NCI-H345 treated with DMSO at 0.1 percent for 48 hours (cell line): Measurements from ENCODE around the gene LBHD1.
A peak's percentile ranks its signal among the peaks of the same experiment; 100 is the strongest.
"Not testable (repeated sequence)": the region's sequence is repeated elsewhere in the genome, so short reads cannot be mapped to it uniquely, and the experiment has no call there.

Source experiments
- DNase-seq: peaks from one replicate; lab custom pipeline; 2025; ENCODE audit not compliant: unreplicated experiment; lab: John Stamatoyannopoulos, UW

LBHD1 gene

DNA sequence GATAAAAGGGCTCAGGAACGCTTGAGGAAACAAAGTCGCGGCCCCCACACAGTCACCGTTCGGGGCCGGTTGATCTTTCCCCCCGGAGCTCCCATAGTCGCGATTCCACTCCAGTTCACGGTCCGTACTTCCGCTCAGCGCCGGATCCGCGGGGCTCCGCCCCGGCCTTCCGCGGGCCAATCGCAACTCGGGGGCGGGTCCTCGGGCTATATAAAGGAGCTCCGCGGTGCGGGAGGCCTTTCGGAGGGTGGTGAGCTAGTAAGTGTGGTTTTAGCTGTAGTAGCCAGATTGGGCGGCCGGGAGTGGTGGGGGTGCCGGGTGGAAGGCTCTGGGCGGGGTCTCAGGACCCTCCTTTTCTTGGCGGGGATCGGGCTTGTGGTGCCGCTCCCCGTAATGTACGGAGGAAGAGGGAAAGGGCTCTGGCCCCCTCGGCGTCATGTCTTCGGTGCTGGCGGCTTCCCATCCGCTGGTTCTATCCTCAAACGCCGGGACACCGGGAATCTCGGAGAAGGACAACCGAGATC lies 6.9 kb downstream of the LBHD1 start, which contains the start of the genes C11orf98 and CSKMT:
TSS of gene C11orf98 (minus strand) at position 136 of the 524 bp plus-strand sequence. CDS start at position 95, 41 bp downstream.
TSS of gene CSKMT (plus strand) at position 238 of the 524 bp plus-strand sequence. CDS start 568 bp downstream, outside the sequence.
- peak; percentile 74 for DNase-seq

DNA sequence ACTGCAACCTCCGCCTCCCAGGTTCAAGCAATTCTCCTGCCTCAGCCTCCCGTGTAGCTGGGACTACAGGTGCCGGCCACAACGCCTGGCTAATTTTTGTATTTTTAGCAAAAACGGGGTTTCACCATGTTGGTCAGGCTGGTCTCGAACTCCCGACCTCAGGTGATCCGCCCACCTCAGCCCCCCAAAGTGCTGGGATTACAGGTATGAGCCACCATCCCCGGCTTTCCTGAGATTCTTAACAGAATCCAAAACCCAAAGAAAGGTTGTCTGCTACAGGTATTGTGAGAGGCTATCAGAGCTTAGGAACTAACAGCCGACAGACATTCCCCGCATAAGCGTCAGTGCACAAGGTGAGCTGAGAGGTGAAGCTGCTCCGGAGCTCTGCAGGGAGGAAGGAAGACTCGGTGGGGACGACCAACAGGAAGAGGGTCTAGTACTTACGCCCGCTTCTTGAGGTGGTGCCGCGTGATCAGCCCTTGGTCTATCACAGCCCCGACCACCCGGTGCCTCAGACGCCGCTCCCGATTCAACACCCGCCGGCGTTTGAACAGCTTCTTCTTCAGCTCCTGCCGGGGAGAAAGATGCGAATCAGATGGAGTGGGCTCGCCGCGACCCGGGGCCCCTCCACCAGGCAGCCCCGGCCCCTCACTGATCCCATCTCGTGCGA lies 7.5 kb downstream of the LBHD1 start:
- DNase-seq: peak; percentile 72

DNA sequence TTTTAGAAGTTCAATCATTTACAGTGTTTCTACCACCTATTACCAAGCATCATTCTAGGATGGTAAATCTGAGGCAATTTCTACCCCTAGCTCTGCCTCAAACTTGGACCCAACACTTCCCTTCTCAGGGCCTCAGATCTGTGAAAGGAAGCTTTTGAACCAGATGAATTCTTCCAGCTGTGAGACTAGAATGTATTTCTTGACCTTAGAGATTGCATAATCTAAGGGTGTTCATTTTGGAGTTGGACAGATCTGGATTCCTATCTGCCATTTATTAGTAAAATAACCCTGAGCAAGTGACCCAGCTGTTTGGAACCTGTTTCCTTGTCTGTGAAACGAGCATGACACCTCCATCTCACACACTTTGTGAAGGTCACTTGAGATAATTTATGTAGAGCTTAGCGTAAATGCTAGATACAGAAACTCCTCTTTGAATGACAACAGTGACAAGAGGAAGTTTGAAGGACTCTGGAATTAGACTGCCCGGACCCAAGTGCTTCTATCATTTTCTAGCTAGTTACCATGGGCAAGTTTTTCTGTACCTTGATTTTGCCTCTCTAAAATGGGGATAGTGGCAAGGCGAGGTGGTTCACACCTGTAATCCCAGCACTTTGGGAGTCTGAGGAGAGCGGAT lies 15.2 kb downstream of the LBHD1 start:
- DNase-seq: no peak

DNA sequence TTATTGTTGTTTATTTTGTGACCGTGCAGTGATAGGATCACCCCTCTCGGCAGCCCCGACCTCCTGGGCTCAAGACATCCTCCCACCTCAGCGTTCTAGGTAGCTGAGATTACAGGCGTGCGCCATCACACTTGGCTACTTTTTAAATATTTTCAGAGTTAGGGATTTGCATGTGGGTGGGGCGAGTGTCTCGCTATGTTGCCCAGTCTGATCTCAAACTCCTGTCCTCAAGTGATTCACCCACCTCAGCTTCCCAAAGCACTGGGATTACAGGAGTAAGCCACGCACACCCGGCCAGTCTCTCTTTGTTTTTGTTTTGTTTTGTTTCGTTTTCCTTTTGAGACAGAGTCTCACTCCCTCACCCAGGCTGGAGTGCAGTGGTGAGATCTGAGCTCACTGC lies 17.8 kb downstream of the LBHD1 start:
- no peak for DNase-seq

DNA sequence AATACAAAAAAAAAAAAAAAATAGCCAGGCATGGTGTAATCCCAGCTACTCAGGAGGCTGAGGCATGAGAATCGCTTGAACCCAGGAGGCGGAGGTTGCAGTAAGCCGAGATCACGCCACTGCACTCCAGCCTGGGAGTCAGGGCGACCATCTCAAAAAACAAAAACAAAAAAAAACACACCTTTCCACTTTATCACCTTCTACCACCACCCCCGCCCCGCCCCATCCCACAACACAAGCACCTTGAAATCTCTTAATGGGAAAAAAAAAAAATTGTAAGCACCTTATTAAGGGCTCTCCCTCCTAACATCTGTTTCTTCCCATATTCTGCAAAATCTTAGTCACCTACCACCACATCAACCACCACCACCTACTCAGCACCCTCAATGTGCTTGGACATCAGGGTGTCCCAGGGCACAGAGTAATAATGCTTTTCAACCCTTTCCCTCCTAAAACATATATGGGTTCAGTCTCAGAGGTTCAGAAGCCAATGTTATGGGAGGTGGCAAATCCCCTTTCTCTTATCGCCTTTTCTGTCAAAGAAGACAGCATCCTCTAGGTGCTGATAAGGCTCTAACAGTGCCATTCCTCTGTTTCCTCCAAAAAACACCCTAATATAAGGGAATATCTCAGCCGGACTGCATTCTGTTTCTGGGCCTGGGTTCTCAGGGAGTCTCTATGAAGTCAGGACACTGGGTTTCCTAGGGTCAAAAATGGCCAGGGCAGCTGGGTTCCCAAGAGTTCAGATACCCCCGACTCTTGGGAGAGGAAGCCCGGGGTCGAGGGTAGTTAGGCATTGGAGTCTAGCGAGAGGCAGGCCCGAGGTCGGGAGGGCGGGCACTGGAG lies 19.7 kb downstream of the LBHD1 start:
- DNase-seq: no peak

DNA sequence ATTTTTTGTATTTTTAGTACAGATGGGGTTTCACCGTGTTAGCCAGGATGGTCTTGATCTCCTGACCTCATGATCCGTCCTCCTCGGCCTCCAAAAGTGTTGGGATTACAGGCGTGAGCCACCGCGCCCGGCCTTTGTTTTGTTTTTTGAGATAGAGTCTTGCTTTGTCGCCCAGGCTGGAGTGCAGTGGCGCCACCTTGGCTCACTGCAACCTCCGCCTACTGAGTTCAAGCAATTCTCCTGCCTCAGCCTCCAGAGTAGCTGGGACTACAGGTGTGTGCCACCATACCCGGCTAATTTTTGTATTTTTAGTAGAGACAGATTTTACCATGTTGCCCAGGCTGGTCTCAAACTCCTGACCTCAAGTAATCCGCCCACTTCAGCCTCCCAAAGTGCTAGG lies 21.8 kb downstream of the LBHD1 start:
- DNase-seq: not testable (repeated sequence)

DNA sequence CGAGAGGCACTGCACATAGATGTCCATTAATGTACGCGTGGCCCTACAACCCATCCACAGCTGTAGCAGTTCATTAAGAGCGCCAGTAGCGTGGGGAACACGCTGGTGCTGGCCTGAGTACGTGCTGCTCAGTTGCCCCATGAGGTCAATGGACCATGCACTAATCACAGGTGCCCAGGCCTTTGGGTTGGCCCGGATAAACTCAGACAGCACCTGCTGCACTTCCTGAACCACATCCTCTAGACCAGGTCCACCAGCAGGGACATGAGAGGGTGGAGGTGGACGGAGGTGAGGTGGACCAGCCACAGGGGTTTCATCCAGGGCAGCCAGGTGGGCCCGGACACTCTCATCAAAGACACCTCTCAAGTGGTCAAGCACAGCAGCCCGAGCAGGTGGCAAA lies 22.6 kb downstream of the LBHD1 start:
- DNase-seq: no peak

DNA sequence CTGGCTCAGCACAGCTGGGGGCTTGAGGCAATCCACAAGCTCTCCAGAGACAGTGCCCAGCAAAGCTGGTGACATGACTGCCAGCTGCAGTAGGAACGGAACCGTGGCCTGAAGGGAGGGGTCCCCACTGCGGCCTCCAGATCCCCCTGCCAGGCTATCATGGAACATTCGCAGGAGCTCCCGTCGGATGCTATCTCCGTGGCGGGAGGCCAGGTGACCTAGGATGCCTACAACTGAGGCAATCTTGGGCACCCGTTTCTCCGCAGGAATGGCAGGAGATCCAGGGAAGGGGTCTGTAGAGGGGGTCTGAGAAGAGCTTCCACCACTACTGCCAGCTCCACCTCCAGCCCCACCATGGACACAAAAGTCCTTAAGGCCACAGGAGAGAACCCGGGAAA lies 23.1 kb downstream of the LBHD1 start:
- DNase-seq: no peak

DNA sequence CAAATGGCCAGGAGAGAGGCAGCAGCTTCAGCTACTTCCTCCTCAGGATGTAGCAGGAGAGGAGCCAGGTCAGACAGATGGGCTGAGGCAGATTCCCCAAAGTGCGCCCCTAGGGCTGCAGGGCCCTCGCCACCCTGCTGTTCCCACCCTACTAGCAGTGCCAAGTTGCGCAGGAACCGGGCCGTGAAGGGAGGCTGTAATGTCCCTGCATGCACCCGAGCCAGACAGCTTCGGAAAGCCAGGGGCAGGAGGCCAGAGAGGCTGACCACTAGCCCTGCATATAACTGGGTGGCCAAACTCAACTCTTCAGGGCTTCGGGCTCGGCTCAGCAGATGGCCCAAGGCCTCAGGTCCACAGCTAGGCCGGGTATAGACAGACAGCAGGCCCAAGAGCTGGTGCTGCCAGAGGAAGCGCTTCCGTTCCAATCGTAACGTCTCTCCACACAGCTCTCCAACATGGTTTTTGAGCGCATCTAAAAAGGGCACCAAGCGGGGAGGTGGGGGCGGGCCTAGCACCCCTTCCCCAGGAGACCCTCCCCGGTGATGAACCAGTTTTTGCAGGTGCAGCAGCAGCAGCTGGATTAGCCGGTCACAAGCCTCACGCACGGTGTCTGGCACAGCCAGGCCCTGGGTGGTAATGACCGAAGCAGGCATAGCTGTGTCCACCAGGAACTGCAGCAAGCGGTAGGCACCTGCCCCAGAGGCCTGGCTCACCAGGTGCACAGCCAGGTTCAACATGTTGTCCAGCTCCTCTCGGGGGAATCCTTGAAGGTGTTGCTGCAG lies 23.7 kb downstream of the LBHD1 start:
- DNase-seq: no peak

DNA sequence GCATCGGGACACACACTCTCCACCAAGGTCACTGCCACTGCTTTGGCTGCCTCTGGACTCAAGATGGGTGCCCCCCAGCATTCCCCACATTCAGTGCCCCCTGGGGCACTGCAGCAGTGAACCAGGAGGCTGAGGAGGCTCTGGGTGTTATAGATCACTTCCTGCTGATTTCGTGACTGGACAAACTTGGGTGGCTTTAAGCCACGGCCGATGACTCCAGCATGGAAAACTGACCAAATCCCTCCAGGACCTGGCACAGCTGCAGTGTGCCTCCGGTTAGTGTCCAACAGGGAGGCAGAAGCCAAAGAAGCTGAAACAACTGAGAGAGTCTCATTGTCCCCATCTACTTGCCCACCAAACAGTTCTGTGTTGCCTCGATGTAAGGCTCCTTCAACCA lies 24.5 kb downstream of the LBHD1 start:
- no peak for DNase-seq

DNA sequence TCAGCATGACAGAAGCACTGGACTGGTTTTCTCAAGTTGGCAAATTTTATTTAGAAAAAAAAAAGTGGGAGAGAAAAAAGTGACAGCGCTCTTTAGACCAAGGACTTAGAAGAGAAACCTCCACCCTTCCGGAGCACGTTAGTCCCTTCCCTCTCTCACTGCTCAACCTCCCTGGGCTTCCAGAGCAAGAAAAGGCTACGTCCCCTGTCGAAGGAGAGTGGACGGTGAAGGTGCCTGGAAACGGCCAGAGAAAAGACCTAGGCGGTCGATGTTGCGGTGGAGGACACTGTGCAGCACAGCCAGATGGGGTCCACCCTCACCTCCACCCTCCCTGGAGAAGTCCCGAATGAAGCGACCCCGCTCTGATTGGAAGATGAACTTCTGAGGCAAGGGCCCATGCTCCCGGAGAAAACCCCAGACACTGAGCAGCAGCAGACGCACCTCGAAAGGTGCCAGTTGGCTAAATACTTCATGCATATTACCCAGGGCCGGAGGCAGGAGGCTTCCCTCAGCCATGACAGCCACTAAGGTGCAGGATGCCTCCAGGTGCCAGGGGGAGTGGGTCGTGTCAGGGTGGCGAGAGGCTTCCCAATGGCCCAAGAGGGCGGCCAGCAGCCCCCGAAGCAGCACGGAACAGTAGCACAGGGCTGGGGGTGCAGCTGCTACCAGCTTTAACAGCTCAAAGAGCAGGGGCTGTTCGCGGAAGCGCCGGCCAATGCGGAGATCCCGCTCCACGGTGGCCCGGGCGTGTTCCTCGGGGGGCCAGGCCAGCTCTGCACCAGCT lies 25.1 kb downstream of the LBHD1 start:
- no peak for DNase-seq

DNA sequence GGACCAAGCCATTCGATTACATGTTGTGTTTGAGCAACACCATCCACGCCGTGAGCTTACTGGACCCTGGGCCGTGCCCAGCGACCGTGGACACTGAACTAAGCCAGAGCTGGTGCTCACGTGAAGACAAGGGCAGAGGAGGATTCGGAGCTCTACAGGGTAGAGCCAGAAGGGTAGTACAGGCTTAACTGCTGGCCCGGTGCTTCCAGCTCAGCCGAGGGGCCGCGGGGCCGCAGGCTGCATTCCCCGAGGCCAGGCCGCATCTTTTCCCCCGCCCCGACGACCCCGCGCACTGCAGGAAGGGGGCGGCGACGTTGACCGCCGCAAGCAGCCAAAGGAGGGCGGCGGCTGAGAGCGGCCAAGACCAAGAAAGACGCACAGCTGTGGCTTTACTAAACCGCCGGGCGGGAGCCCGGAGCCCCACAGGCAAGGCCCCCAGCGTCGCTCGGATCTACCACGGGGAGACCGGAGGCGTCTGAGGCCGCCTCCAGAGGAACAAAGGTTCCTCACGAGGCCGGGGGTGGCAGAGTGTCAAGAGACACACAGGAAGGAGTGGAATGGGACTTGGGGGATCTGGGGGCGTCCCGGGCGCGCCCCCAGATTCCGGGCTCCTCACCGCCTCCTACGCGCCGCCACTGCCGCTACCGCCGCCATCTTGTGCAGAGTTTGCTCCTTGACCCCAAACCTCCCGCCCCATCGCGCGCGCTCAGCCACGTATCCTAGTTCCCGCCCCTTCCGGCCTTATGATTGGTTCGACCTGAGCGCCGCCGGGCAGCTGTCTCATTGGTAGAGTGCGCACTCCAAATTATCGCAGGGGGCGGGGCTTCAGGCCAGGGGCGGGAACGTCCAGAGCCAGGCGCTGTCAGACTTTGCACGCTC lies 25.9 kb downstream of the LBHD1 start, which contains the start of gene GANAB:
TSS of gene GANAB (minus strand) at position 668 of the 879 bp plus-strand sequence. CDS start at position 654, 14 bp downstream.
- peak; percentile 97 for DNase-seq

DNA sequence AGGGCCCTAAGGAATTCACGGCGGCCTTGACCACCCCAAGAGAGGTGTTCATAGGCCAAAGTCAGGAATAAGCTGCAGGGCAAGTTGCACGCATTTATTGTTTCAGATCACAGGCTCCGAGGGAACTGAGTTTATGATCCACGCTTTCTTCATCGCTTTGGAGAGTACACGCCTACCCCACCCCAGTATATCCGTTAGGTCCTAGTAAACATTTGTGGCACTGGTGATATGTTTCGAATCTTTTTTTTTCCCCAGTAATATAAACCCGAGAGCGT lies 26.5 kb downstream of the LBHD1 start:
- no peak for DNase-seq

DNA sequence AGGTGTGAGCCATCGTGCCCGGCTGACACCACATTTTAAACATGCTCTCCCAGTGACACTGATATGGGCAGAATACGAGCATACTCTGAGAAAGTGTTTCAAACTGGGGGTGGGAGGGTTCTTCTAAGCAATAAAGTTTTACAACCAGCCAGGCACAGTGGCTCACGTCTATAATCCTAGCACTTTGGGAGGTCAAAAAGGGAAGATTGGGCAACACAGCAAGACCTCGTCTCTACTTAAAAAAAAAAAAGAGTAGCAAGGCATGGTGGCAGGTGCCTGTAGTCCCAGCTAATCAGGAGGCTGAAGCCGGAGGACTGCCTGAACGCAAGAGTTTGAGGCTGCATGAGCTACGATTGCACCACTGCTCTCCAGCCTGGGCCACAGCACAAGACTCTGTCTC lies 27.8 kb downstream of the LBHD1 start:
- DNase-seq: no peak

DNA sequence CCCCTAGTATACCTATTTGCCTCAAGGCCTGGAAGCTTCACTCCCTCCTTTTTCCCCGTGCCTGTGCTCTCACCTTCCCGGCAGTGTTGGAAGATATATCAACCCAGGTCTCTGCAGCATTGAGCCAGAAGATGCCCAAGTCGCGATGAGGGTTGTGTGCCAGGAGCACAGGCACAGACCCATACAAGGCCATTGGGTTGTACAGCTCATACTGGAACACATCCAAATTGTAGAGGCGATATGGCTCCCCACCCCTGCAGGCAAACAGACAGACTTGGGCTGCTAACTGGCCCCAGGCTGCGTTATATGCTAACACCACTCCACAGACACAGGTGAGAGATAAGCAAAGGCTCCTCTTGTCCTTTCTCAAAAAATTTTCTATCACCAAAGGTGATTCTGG lies 39.6 kb downstream of the LBHD1 start:
- no peak for DNase-seq

DNA sequence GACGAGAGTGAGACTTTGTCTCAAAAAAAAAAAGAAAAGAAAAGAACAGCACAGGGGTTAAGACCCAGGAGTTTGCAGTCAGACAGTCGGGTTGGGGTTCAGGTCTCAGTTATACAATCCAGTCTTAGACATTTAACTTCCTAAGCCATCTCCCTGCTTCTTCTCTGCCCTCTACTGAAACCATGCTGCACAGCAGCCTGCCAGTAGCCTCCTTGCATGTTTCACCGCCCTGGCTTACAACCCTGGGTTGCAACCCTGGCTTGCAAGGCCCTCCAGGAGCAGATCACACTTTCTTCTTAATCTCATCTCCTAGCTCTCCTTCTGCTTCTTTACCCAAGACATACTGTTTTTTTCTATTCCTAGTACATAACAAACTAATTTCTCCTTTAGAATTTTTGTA lies 44.4 kb downstream of the LBHD1 start:
- no peak for DNase-seq

DNA sequence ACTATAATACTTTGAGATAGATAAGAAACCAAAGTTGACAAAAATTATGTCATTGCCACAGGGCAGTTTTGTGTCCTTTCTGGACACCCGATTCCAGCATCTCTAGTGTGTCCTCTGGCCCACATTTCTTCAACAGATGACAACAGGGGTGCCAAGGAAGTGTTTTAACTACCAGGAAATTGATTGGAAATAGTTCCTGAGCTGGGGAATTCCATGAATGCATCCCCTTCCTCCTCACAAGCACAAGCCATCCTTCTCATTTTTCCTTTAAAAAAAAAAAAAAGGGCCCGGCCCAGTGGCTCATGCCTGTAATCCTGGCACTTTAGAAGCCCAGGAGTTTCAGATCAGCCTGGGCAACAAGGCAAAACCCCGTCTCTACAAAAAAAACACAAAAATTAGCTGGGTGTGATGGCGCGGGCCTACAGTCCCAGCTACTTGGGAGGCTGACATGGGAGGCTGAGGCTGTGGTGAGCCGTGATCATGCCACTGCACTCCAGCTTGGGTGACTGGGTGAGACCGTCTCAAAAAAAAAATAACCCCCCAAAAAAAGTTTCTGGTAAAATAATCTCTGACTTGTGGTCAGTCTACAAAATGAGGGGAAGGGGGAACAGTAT lies 49.5 kb downstream of the LBHD1 start:
- DNase-seq: no peak

DNA sequence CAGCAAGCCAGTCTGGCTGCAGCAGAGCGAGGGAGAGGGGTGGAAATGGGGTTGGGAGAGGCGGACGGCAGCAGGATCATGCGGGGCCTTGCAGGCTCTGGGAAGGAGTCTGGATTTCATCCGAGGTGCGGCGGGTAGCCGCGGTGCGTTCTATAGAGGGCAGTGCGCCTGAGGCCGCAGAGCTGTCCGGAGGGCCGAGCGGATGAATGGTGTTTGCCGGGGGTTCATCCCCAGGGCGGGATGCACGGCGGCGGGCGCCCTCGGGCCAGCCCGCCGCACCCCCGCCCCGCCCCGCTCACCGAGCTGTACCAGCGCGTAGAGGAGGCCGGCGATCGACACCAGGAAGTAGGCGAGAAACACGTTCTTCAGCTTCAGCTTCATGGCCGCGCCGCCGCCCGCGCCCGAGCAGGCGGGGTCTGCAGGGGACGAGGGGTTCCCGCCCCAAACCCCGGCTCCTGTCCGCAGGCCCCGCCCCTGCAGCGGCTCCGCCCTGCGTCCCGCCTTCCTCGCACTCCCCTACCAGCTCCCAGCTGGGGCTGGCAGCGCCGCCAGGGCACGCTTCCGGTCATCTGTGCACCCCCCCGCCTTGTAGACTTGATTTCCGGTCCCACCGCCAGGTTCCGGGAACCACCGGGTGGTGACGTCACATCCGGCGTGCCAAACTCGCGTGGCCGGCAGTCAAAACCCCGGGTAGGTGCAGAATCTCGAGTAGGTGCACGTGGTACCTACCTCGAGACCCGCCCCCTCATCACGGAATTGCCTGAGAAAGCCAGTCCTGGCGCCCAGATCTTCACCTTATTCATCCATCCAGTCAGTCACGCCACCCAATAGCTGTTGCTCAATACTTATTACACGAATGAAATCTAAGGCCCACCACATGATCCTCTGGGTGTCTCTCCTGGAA lies 50.2 kb downstream of the LBHD1 start, which contains the start of gene B3GAT3:
TSS of gene B3GAT3 (minus strand) at position 420 of the 904 bp plus-strand sequence. CDS start at position 381, 39 bp downstream.
- peak; percentile 93 for DNase-seq
